Bladder microvascular endothelial cell (primary cell): Measurements from ENCODE around the gene PPM1N. TPM values are rescaled to one million over a fixed set of nuclear protein-coding genes. Genes with fewer than 3 reads are reported as not detected.

Experiments
- total RNA-seq: library from RNA; depleted of rRNA; stranded (reverse); fragments of >200 nt; gene quantifications from 2 replicates; pipeline ENCODE4 v1.2.3, GENCODE V29; 2014

PPM1N gene, protein sequence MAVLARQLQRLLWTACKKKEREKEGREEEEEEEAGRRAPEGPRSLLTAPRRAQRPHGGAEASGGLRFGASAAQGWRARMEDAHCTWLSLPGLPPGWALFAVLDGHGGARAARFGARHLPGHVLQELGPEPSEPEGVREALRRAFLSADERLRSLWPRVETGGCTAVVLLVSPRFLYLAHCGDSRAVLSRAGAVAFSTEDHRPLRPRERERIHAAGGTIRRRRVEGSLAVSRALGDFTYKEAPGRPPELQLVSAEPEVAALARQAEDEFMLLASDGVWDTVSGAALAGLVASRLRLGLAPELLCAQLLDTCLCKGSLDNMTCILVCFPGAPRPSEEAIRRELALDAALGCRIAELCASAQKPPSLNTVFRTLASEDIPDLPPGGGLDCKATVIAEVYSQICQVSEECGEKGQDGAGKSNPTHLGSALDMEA
- total RNA-seq = 0.32 and 0.63 TPM in 2 replicates

DNA sequence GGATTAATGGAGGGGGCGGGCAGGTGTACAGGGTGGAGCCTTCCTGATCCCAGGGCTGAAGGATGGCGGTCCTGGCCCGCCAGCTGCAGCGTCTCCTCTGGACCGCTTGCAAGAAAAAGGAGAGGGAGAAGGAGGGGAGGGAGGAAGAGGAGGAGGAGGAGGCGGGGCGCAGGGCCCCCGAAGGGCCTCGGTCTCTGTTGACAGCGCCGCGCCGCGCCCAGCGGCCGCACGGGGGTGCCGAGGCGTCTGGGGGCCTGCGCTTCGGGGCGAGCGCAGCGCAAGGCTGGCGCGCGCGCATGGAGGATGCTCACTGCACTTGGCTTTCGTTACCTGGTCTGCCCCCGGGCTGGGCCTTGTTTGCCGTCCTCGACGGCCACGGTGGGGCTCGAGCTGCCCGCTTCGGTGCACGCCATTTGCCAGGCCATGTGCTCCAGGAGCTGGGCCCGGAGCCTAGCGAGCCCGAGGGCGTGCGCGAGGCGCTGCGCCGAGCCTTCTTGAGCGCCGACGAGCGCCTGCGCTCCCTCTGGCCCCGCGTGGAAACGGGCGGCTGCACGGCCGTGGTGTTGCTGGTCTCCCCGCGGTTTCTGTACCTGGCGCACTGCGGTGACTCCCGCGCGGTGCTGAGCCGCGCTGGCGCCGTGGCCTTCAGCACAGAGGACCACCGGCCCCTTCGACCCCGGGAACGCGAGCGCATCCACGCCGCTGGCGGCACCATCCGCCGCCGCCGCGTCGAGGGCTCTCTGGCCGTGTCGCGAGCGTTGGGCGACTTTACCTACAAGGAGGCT, at the start of gene PPM1N:
Gene PPM1N, plus strand, starts transcription at position 33 of the 785 bp plus-strand sequence. Its CDS starts 30 bp downstream, at position 63.

DNA sequence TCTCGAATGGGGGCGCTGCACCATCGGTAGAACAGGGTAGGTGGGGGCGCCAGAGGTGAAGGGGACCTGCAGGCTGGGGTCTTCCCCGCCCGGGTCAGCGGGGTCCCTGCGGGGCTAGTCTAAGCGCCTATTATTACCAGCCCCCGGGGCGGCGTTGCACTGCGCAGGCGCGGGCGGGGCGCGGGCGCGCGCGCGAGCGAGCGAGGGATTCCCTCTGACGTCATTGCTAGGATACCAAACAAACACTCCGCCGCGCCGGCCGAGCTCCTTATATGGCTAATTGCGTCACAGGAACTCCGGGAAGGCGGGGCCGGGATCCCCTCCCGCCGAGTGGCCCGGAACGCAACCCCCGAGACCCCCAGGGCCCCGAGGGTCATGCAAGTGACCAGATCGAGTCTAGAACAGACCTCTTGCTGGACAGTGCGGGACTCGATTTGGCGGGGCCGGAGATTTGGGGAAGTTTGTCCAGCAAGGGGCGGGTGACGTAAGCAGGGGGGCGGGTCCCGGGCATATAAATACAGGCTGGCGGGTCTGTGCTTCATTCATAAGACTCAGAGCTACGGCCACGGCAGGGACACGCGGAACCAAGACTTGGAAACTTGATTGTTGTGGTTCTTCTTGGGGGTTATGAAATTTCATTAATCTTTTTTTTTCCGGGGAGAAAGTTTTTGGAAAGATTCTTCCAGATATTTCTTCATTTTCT, 30.6 kb upstream of the PPM1N start, which contains the start of gene FOSB:
Gene FOSB, plus strand, starts transcription at position 541 of the 703 bp plus-strand sequence. CDS start 591 bp downstream, outside the sequence.

DNA sequence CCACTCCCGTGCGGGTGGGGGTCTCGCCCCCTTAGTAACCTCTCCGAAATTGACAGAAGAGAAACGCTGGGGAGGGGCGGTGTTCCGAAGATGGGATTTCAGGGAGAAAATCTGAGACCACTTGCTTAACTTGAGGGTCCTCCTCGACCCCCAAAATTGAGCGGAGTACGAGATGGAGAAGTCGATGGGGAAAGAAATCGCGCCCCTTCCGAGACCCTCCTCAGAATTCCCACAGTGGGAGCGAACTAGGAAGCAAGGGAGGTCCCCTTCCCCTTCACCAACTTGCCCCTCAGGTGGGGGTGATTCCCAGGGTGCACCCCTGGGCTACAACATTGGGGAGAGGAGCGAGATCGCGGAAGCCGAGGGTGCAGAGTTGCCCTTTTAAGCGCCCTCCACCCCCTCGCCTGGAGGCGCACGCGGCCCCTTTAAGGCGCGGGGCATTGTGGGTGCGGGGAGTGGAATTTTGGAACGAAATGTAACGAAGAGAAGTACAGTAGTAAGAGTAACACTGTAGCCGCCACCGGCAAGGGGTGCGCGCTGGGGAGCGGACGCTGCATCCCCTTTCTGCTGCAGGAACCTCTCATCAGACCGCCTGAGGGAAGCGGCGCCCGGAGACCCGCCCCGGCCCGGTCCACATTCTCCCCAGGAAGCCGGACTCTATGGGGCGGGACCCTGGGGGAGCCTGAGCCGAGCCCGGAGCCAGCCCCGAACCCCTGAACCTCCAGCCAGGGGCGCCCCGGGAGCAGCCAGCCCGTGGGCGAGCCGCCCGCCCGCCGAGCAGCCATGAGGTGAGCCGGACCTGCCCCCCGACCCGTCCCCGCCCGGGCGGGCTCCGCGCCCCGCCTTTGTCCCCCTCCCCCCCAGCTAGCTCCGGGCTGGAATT, 9.0 kb downstream of the PPM1N start, which contains the start of gene VASP:
Gene VASP, plus strand, starts transcription at position 491 of the 883 bp plus-strand sequence. Its CDS starts 293 bp downstream, at position 784.

Other genes starting within 250 kb of the PPM1N start
- 8.1 and 43.0 TPM in 2 replicates for gene MARK4, start 247.2 kb upstream of the PPM1N start, total RNA-seq
- gene CKM, start 175.6 kb upstream of the PPM1N start, total RNA-seq = 0.16 TPM in 1 of 2 replicates, not detected in the other
- 0.13 and 0.16 TPM in 2 replicates for gene KLC3, start 157.7 kb upstream of the PPM1N start, total RNA-seq
- 10.7 and 33.6 TPM in 2 replicates for gene ERCC2, start 127.9 kb upstream of the PPM1N start, total RNA-seq
- gene PPP1R13L, start 93.4 kb upstream of the PPM1N start, total RNA-seq = 7.1 and 32.3 TPM in 2 replicates
- gene POLR1G, start 91.8 kb upstream of the PPM1N start, total RNA-seq = 5.8 and 12.6 TPM in 2 replicates
- gene ERCC1, start 74.5 kb upstream of the PPM1N start, total RNA-seq = 40.3 and 50.5 TPM in 2 replicates
- gene FOSB, start 30.4 kb upstream of the PPM1N start, total RNA-seq = 0.49 and 18.5 TPM in 2 replicates
- 4.2 and 7.4 TPM in 2 replicates for gene RTN2, start 1.4 kb upstream of the PPM1N start, total RNA-seq
- 53.5 and 100 TPM in 2 replicates for gene VASP, start 9.0 kb downstream of the PPM1N start, total RNA-seq
- gene OPA3, start 86.4 kb downstream of the PPM1N start, total RNA-seq = 4.7 and 6.3 TPM in 2 replicates
- gene GPR4, start 103.8 kb downstream of the PPM1N start, total RNA-seq = 2.3 and 4.1 TPM in 2 replicates
- gene EML2, start 141.0 kb downstream of the PPM1N start, total RNA-seq = 16.2 and 23.0 TPM in 2 replicates
- not detected in 2 replicates for gene GIPR, start 169.8 kb downstream of the PPM1N start, total RNA-seq
- 398 and 604 TPM in 2 replicates for gene SNRPD2, start 193.5 kb downstream of the PPM1N start, total RNA-seq
- 5.0 and 5.5 TPM in 2 replicates for gene QPCTL, start 194.2 kb downstream of the PPM1N start, total RNA-seq
- 3.4 and 6.9 TPM in 2 replicates for gene FBXO46, start 232.5 kb downstream of the PPM1N start, total RNA-seq
- not detected in 2 replicates for gene MEIOSIN, start 235.0 kb downstream of the PPM1N start, total RNA-seq